Body of pancreas (tissue), 4 donors: ENCODE results near the gene R3HDM2. TPM values are rescaled to one million over a fixed set of nuclear protein-coding genes. Genes with fewer than 3 reads are reported as not detected.
A peak's percentile ranks its signal among the peaks of the same experiment; 100 is the strongest.

Source experiments
- ATAC-seq: fragments of 150-250 bp; one replicate; pipeline ENCODE4 v1.9.1; 2016
- DNase-seq, 4 donors: peaks; one replicate each; pipeline ENCODE4 v3.0.0-alpha.2; 2019
- H3K27ac ChIP-seq, 4 donors: fragments of 200-600 bp; sonication (generic); 1 replicate in 3 of 4; 2 replicates in 1 of 4; pipeline versions ENCODE4 v1.5.1 to v1.6.1; 2016 to 2019; ENCODE audit warnings: mild to moderate bottlenecking in 1 of 4, mixed read lengths in 1 of 4, moderate library complexity in 1 of 4
- H3K27me3 ChIP-seq, 2 donors: fragments of 200-600 bp; sonication (generic); one replicate each; pipeline ENCODE4 v1.6.0; 2016; ENCODE audit warnings: mild to moderate bottlenecking in 1 of 2
- H3K36me3 ChIP-seq, 2 donors: fragments of 200-600 bp; sonication (generic); replicated peaks in 1 of 2; 2 replicates each; pipeline ENCODE4 v1.5.1; 2016; ENCODE audit warnings: low read depth in 2 of 2; ENCODE audit not compliant: insufficient read depth in 1 of 2
- H3K4me1 ChIP-seq: fragments of 200-600 bp; sonication (generic); one replicate; pipeline ENCODE4 v1.6.0; 2016
- H3K4me3 ChIP-seq, 2 donors: fragments of 200-600 bp; sonication (generic); 1 replicate in 1 of 2; 2 replicates in 1 of 2; pipeline ENCODE4 v1.5.1; 2016 to 2019
- H3K9me3 ChIP-seq, 3 donors: fragments of 200-600 bp; sonication (generic); 1 replicate in 2 of 3; 2 replicates in 1 of 3; pipeline ENCODE4 v1.5.1; 2016
- CTCF ChIP-seq, 7 experiments: fragments of 450-650 bp in 4 of 7; fragments of 200-600 bp in 3 of 7; sonication (generic) in 3 of 7; IDR thresholded peaks; one replicate each; pipeline ENCODE4 v1.5.1; 2016 to 2019; ENCODE audit warnings: antibody characterized with exemption in 7 of 7
- POLR2A ChIP-seq, 3 donors: fragments of 450-650 bp; IDR thresholded peaks; one replicate each; pipeline ENCODE4 v1.6.1; 2016; ENCODE audit warnings: antibody characterized with exemption in 3 of 3, mild to moderate bottlenecking in 2 of 3
- WGBS, 2 donors: methylation state at CpG; one replicate each; pipeline ENCODE4 v1.1.5; 2017; 5-methylcytosine and 5-hydroxymethylcytosine counted together
- intact Hi-C: fragments of 100-400 bp; cut with DNase I; formaldehyde crosslinking; loops from one replicate; pipeline ENCODE4 v1.15.1; 2023
- total RNA-seq, 2 donors: library from RNA; depleted of rRNA; stranded (reverse); fragments of >200 nt; gene quantifications; one replicate each; pipeline ENCODE4 v1.1.0, GENCODE V29; 2016

Gene R3HDM2
- total RNA-seq: 10 to 100 TPM; 16.1 to 41.9 TPM

DNA sequence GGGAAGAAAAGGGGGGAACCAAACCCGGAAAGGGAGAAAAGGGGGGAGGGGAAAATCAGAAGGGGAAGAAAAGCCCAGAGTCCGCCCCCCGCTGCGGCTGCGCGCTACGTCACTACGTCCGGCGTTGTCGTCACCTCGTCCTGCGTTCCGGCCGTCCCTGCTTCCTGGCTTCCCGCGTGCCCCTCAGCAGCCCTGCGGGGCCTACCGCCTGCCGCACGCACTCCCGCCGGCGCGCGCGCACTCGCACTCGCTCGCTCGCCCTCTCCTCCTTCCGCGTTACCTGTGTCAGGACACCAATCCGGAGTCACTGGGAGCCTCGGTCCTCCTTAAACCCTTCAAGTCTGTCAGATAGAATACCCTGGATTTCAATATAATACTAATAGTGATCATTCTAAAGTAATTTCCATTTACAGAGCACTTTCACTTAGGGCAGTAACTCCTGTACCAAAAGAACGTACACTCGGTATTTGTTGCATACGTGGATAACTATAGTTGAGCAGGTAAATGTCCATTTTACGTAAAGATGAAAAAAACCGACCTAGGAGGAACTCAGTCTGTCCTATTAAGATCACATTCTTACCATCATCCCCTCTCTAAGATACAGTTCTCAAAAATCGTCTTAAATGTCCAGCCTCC is at the start of gene R3HDM2:
Gene R3HDM2, minus strand, starts transcription at position 113 of the 636 bp plus-strand sequence. CDS start 120,615 bp downstream, outside the sequence.
- WGBS, 2 donors: 1% methylated on average over 39 to 40 of the region's 41 CpGs
- peak; percentile 96 to 98 (median 98) for DNase-seq
- Histone ChIP-seq H3K27me3 (no peaks in the 10 kb centered on the region), H3K36me3 (no peaks in the 10 kb centered on the region), H3K4me3 (peak within 1 kb of the TSS; percentile 27 to 28), H3K27ac (peak within 1 kb of the TSS; percentile 86 to 95 (median 90)), H3K4me1 (peaks cover 24% of the 10 kb centered on the region), H3K9me3 (no peaks in the 10 kb centered on the region)
- peak; percentile 98 for ATAC-seq
- intact Hi-C loops: no loop called here
- TF ChIP-seq POLR2A (IDR thresholded peaks at IDR 0.05): peak; percentile 92 to 97 (median 96)
- TF ChIP-seq CTCF (IDR thresholded peaks at IDR 0.05): peak in 1 of 7 experiments; percentile 30

GRCh38 chr12:57479376-57480115 is 48.7 kb upstream of the R3HDM2 start, which contains the start of gene ARHGAP9:
ARHGAP9 (minus strand) TSS chr12:57479866; CDS start chr12:57479406, 460 bp downstream.
- 57 to 59% methylated on average over 6 of the region's 6 CpGs for WGBS, 2 donors
- no peak for TF ChIP-seq CTCF (IDR thresholded peaks at IDR 0.05)
- peak in 1 of 3 donors; percentile 9 for TF ChIP-seq POLR2A (IDR thresholded peaks at IDR 0.05)
- Histone ChIP-seq H3K27ac (peak within 1 kb of the TSS in 2 of 4 donors; percentile 41 to 59), H3K4me1 (peaks cover 15% of the 10 kb centered on the region), H3K27me3 (peaks cover 0 to 17% of the 10 kb centered on the region in 2 donors), H3K9me3 (no peaks in the 10 kb centered on the region), H3K36me3 (no peaks in the 10 kb centered on the region), H3K4me3 (no peak within 1 kb of the TSS)
- DNase-seq: no peak
- intact Hi-C loops: no loop called here
- no peak for ATAC-seq

DNA sequence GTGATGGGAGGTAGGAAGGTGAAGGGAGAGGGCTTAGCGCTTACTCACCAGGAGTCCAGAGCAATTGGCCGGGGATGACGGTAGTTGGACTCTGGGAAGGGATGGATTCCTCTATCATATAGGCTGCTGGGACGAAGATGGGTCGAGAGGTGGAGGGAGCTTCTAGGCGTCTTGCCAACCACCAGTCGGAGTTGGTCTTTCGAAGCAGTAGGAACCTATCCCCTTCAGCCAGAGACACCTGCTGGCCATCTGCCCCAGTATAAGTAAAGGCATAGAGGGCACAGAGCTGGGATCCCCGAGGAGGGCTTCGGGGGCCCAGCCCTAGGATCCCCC is 48.2 kb upstream of the R3HDM2 start:
- peaks cover 15% of the 10 kb centered on the region for H3K4me1 ChIP-seq
- no peaks in the 10 kb centered on the region for H3K36me3 ChIP-seq
- TF ChIP-seq CTCF (IDR thresholded peaks at IDR 0.05) (no peak), POLR2A (IDR thresholded peaks at IDR 0.05) (no peak)
- H3K4me3 ChIP-seq: no peak overlapping the region
- intact Hi-C loops: no loop called here
- DNase-seq: no peak
- peak overlapping the region in 2 of 4 donors; percentile 41 to 59 for H3K27ac ChIP-seq
- H3K27me3 ChIP-seq: peaks cover 0 to 17% of the 10 kb centered on the region in 2 donors
- WGBS, 2 donors: 70 to 74% methylated on average over 6 to 10 of the region's 10 CpGs
- H3K9me3 ChIP-seq: no peaks in the 10 kb centered on the region
- no peak for ATAC-seq

DNA sequence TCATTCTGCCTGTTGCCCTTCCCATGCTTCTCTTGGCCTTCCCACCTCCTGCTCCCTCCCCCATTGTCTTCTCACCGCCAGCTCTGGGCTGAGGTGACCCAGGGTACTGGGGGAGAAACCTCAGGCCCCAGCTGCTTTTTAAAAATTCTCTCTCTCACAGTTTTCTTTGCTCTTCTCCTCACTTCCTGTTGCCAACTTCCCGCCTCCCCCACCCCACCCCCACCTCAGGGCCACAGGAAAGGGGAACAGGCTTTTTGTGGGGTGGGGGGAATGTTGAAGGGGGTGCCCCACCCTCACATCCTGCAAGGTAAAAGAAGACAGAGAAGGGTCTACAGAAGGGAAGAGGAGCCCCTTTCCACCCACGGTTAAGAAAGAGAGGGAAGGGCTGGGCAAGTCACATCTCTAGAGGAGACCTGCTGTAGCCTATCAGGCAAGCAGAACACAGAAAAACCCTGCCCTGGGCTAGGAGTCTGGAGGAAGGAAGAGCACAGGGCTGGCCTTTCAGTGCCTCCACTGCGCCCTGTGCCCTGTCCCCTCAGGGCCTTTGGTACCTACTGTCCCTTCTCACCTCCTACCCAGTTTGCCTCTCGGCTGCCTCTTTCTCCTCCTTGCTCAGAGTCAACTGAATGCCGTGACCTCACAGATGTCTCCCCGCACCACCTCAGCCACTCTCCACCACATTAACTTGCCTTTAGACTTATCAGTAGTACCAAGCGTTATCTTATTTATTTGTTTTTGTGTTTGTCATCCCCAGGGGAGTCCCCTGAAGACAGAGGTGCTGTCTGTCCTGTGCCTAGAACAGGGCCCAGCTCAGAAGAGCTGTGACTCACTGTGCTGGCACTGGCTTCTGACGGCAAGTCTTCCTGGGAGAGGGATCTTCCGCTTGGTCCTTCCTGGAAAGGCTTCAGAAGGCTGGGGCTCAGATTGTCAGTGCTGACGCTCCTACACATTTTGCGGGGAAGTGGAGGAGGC is 47.2 kb upstream of the R3HDM2 start:
- no peak for ATAC-seq
- peaks cover 15% of the 10 kb centered on the region for H3K4me1 ChIP-seq
- peak in 1 of 3 donors; percentile 21 for TF ChIP-seq POLR2A (IDR thresholded peaks at IDR 0.05)
- no peak for TF ChIP-seq CTCF (IDR thresholded peaks at IDR 0.05)
- H3K4me3 ChIP-seq: no peak overlapping the region
- H3K9me3 ChIP-seq: no peaks in the 10 kb centered on the region
- 60 to 77% methylated on average over 12 of the region's 12 CpGs for WGBS, 2 donors
- no peak for DNase-seq
- peak overlapping the region in 2 of 4 donors; percentile 41 to 59 for H3K27ac ChIP-seq
- peaks cover 0 to 17% of the 10 kb centered on the region in 2 donors for H3K27me3 ChIP-seq
- intact Hi-C loops: no loop called here
- H3K36me3 ChIP-seq: no peaks in the 10 kb centered on the region
